ENCODE data around the gene HPSE. TPM values are rescaled to one million over a fixed set of nuclear protein-coding genes. Genes with fewer than 3 reads are reported as not detected.
A peak's percentile ranks its signal among the peaks of the same experiment; 100 is the strongest.

HPSE gene
- total and polyA plus RNA-seq, 2 donors (not counting 3 experiments of a cell fraction or from before 2014, with no cell fraction given) = 3.5 to 7.0 TPM

DNA sequence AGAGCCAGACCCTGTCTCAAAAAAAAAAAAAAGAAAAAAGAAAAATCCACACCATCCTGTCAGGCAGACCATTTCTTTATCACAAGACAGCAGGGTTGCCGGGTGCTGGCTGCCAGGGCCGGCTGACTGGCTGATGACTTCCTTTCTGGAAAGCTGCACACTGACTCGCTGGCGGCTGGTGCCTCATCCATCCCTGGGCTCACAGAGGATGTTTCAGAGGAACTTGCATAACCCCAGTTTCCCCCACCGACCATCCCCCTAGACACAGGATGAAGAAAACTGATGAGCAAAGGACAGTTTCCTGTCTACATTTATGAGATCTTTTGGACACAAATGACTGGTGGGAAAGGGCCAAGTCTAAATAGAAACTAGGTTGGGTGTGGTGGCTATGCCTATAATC, 14.1 kb downstream of the HPSE start:
- FAIRE-seq (peak; percentile 97), DNase-seq (ENCODE audit: low read depth, low spot score) (peak; percentile 91)
- H3K27me3 ChIP-seq (ENCODE audit: control insufficient read depth in 2 of 2, insufficient read depth in 2 of 2, low read length in 2 of 2) = no peaks in the 10 kb centered on the region
- H3K79me2 ChIP-seq (ENCODE audit: control insufficient read depth, insufficient read depth, low read length) = no peaks in the 10 kb centered on the region
- H3K4me1 ChIP-seq (ENCODE audit: control insufficient read depth, extremely low read depth, insufficient read depth, low read length) = peaks cover 12% of the 10 kb centered on the region
- intact Hi-C loops (cut with micrococcal nuclease) (loop anchor here (1.0 kb wide), 2 partner anchors 9 to 36 kb away; partner anchors contain the start of gene COQ2), dilution Hi-C loops (cut with MboI; ENCODE audit: extremely low pct_ligation_motif_present, low sequenced_read_pairs) (no loop called here)
- no peak overlapping the region for H3K27ac ChIP-seq (ENCODE audit: insufficient read depth, low read depth, low read length)
- no peak overlapping the region for H3K4me3 ChIP-seq (replicated peaks in 1 of 3; ENCODE audit: insufficient read depth in 1 of 3, low read depth in 1 of 3, low read length in 3 of 3)
- H3K4me2 ChIP-seq (ENCODE audit: insufficient read depth, low read length) = peak overlapping the region; percentile 15
- POLR2A ChIA-PET = no interaction called here
- H4K20me1 ChIP-seq (replicated peaks; ENCODE audit: control insufficient read depth, extremely low read depth, insufficient read depth, low read length) = no peaks in the 10 kb centered on the region
- BruUV-seq (replicated peaks) = no TSS peak
- H2AFZ ChIP-seq (ENCODE audit: low read depth, low read length) = peak overlapping the region; percentile 83
- no peaks in the 10 kb centered on the region for H3K9me3 ChIP-seq (replicated peaks; ENCODE audit: control insufficient read depth, insufficient read depth, low read length)
- no peak overlapping the region for H3K9ac ChIP-seq (replicated peaks; ENCODE audit: extremely low read depth, insufficient read depth, low read length)
- H3K9me1 ChIP-seq (replicated peaks; ENCODE audit: control insufficient read depth, extremely low read depth, insufficient read depth, low read length) = no peaks in the 10 kb centered on the region
- no peaks in the 10 kb centered on the region for H3K36me3 ChIP-seq (ENCODE audit: control insufficient read depth in 2 of 2, extremely low read depth in 1 of 2, insufficient read depth in 2 of 2, low read length in 2 of 2)
- TF ChIP-seq FOS (IDR thresholded peaks at IDR 0.05; ENCODE audit: borderline replicate concordance, insufficient read depth, low read length) (peak; percentile 61), JUN (IDR thresholded peaks at IDR 0.05; ENCODE audit: borderline replicate concordance, insufficient read depth, insufficient read length, low read depth) (no peak), POLR2A (IDR thresholded peaks at IDR 0.05; ENCODE audit: low read depth, low read length) (no peak), MYC (IDR thresholded peaks at IDR 0.05; ENCODE audit: low read depth, low read length) (no peak), GATA2 (IDR thresholded peaks at IDR 0.05; ENCODE audit: insufficient read depth, insufficient read length, low read depth, low read length) (peak; percentile 72), POLR2AphosphoS5 (IDR thresholded peaks at IDR 0.05; ENCODE audit: insufficient read depth, low read depth, low read length) (peak; percentile 46), EZH2 (IDR thresholded peaks at IDR 0.05; ENCODE audit: borderline replicate concordance, low read depth, low read length, severe bottlenecking) (no peak)
- TF ChIP-seq, protein P1, sequence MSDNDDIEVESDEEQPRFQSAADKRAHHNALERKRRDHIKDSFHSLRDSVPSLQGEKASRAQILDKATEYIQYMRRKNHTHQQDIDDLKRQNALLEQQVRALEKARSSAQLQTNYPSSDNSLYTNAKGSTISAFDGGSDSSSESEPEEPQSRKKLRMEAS (IDR thresholded peaks at IDR 0.05; ENCODE audit: insufficient read depth, insufficient read length) = no peak
- TF ChIP-seq, protein P2, sequence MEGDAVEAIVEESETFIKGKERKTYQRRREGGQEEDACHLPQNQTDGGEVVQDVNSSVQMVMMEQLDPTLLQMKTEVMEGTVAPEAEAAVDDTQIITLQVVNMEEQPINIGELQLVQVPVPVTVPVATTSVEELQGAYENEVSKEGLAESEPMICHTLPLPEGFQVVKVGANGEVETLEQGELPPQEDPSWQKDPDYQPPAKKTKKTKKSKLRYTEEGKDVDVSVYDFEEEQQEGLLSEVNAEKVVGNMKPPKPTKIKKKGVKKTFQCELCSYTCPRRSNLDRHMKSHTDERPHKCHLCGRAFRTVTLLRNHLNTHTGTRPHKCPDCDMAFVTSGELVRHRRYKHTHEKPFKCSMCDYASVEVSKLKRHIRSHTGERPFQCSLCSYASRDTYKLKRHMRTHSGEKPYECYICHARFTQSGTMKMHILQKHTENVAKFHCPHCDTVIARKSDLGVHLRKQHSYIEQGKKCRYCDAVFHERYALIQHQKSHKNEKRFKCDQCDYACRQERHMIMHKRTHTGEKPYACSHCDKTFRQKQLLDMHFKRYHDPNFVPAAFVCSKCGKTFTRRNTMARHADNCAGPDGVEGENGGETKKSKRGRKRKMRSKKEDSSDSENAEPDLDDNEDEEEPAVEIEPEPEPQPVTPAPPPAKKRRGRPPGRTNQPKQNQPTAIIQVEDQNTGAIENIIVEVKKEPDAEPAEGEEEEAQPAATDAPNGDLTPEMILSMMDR (IDR thresholded peaks at IDR 0.05; ENCODE audit: extremely low read depth in 1 of 2, insufficient read depth in 1 of 2, low read depth in 1 of 2, low read length in 2 of 2) = no peak
- CTCF ChIA-PET = interaction anchor here (0.7 to 1.9 kb wide), 6 partner anchors 15 to 210 kb away, joined by 3 to 10 read pairs (median 6); partner anchors contain the start of gene COQ2
